NCI-H2196 treated with DMSO at 0.1 percent for 48 hours (cell line): ENCODE data around the gene BRD4.

Experiments used
- DNase-seq: peaks from one replicate; lab custom pipeline; 2025; ENCODE audit not compliant: unreplicated experiment; lab: John Stamatoyannopoulos, UW

Gene BRD4

GRCh38 chr19:15291548-15292021, 40.8 kb downstream of the BRD4 start:
- DNase-seq, result no peak

GRCh38 chr19:15291089-15291488, 41.2 kb downstream of the BRD4 start:
- no peak for DNase-seq

GRCh38 chr19:15290166-15290565, 42.2 kb downstream of the BRD4 start:
- no peak for DNase-seq

- no peak for DNase-seq
These were observed 42.7 kb downstream of the BRD4 start for GRCh38 chr19:15289673-15290072.

- DNase-seq, result peak; percentile 72
These were observed 44.0 kb downstream of the BRD4 start for GRCh38 chr19:15288146-15288963.

- no peak for DNase-seq
These were observed 44.8 kb downstream of the BRD4 start for GRCh38 chr19:15287496-15287895.

GRCh38 chr19:15286688-15287365, 45.5 kb downstream of the BRD4 start:
- DNase-seq, result no peak

- no peak for DNase-seq
These were observed 46.3 kb downstream of the BRD4 start for GRCh38 chr19:15285896-15286591.

GRCh38 chr19:15284896-15285295, 47.4 kb downstream of the BRD4 start:
- DNase-seq, result no peak

- DNase-seq, result no peak
These were observed 48.2 kb downstream of the BRD4 start for GRCh38 chr19:15284091-15284490.

- DNase-seq, result no peak
These were observed 49.0 kb downstream of the BRD4 start for GRCh38 chr19:15283141-15283883.

GRCh38 chr19:15282311-15282705, 50.0 kb downstream of the BRD4 start:
- no peak for DNase-seq

- peak; percentile 51 for DNase-seq
These were observed 51.2 kb downstream of the BRD4 start for GRCh38 chr19:15280915-15281683.

- DNase-seq, result no peak
These were observed 52.2 kb downstream of the BRD4 start for GRCh38 chr19:15280048-15280725.

- no peak for DNase-seq
These were observed 52.9 kb downstream of the BRD4 start for GRCh38 chr19:15279326-15279904.

GRCh38 chr19:15276620-15277215, 55.6 kb downstream of the BRD4 start:
- no peak for DNase-seq

- DNase-seq, result no peak
These were observed 57.9 kb downstream of the BRD4 start for GRCh38 chr19:15274477-15274876.

- DNase-seq, result no peak
These were observed 62.5 kb downstream of the BRD4 start for GRCh38 chr19:15269806-15270205.

GRCh38 chr19:15268928-15269253, 63.4 kb downstream of the BRD4 start:
- DNase-seq, result no peak
